HepG2 (cell line): ENCODE measurements around the gene RUVBL2. TPM values are rescaled to one million over a fixed set of nuclear protein-coding genes. Genes with fewer than 3 reads are reported as not detected.

Experiments
- BRF2 ChIP-seq: sonication (generic); formaldehyde crosslinking; IDR thresholded peaks from 2 replicates; pipeline ENCODE4 v1.8.1; 2022; ENCODE audit warnings: mild to moderate bottlenecking, missing genetic modification reagents
- ELF4 ChIP-seq: sonication (generic); formaldehyde crosslinking; IDR thresholded peaks from 2 replicates; pipeline ENCODE4 v1.5.0; 2020; ENCODE audit warnings: missing genetic modification reagents, mild to moderate bottlenecking, moderate library complexity, borderline replicate concordance
- FOXO1 ChIP-seq: sonication (generic); formaldehyde crosslinking; IDR thresholded peaks from 2 replicates; pipeline ENCODE4 v1.4.0; 2020; ENCODE audit warnings: missing genetic modification reagents
- GPN1 ChIP-seq: sonication (generic); formaldehyde crosslinking; IDR thresholded peaks from 2 replicates; pipeline ENCODE4 v1.5.1; 2020; ENCODE audit warnings: missing genetic modification reagents, borderline replicate concordance
- PHF21A ChIP-seq: sonication (generic); formaldehyde crosslinking; IDR thresholded peaks from 2 replicates; pipeline ENCODE4 v1.5.0; 2020; ENCODE audit warnings: mild to moderate bottlenecking, missing genetic modification reagents
- SOX13 ChIP-seq, 3 experiments: fragments of 450-650 bp in 1 of 3; sonication (generic) in 1 of 3; formaldehyde crosslinking in 1 of 3; IDR thresholded peaks in 2 of 3; conservative IDR thresholded peaks in 1 of 3; 2 replicates each; pipeline versions ENCODE4 v1.5.0 to v1.6.1; 2016 to 2020; ENCODE audit warnings: antibody characterized with exemption in 1 of 3, mild to moderate bottlenecking in 1 of 3, missing compliant biosample characterization in 1 of 3, missing genetic modification reagents in 1 of 3, moderate library complexity in 1 of 3
- ZNF619 ChIP-seq: sonication (generic); formaldehyde crosslinking; IDR thresholded peaks from 2 replicates; pipeline ENCODE4 v1.4.0; 2020; ENCODE audit warnings: mild to moderate bottlenecking, missing genetic modification reagents
- ZNF672 ChIP-seq: sonication (generic); formaldehyde crosslinking; IDR thresholded peaks from 2 replicates; pipeline ENCODE4 v1.8.1; 2022; ENCODE audit warnings: missing genetic modification reagents
- ZNF691 ChIP-seq: sonication (generic); formaldehyde crosslinking; IDR thresholded peaks from 2 replicates; pipeline ENCODE4 v1.4.0; 2020; ENCODE audit warnings: missing genetic modification reagents, low read depth, mild to moderate bottlenecking, borderline replicate concordance
- ZNF790 ChIP-seq: sonication (generic); formaldehyde crosslinking; IDR thresholded peaks from 2 replicates; pipeline ENCODE4 v1.8.0; 2022; ENCODE audit warnings: missing genetic modification reagents, mild to moderate bottlenecking, borderline replicate concordance
- polyA plus RNA-seq, 8 experiments: library from polyadenylated mRNA; depleted of rRNA in 3 of 8; stranded (reverse) in 7 of 8; unstranded in 1 of 8; fragments of >200 nt; fragmentation: Illumina TruSeq in 4 of 8; extraction: Trizol in 4 of 8; gene quantifications; 2 replicates each; pipeline versions ENCODE4 v1.2.1 to v1.2.3, GENCODE V29; 2011 to 2016; ENCODE audit warnings: low read depth in 4 of 8, missing spikeins in 1 of 8, mixed read lengths in 1 of 8; ENCODE audit not compliant: insufficient read depth in 1 of 8
- total RNA-seq, 5 experiments: library from RNA; depleted of rRNA; stranded (reverse); fragments of >200 nt; fragmentation: Illumina TruSeq; extraction: Trizol; gene quantifications; 2 replicates each; pipeline ENCODE4 v1.2.3, GENCODE V29; 2016; ENCODE audit warnings: low read depth in 1 of 5
- TF ChIP-seq, protein P1 (sequence below): sonication (generic); formaldehyde crosslinking; IDR thresholded peaks from one replicate; pipeline ENCODE4 v1.5.1; 2020; ENCODE audit warnings: mild to moderate bottlenecking, missing genetic modification reagents; ENCODE audit errors: not compliant biosample characterization
- TF ChIP-seq, protein P2 (sequence below): conservative IDR thresholded peaks from 2 replicates; pipeline ENCODE4 v1.6.1; 2018; ENCODE audit warnings: missing genetic modification reagents
- TF ChIP-seq, protein P3 (sequence below): sonication (generic); formaldehyde crosslinking; IDR thresholded peaks from 2 replicates; pipeline ENCODE4 v1.5.1; 2020; ENCODE audit warnings: missing genetic modification reagents, mild to moderate bottlenecking, borderline replicate concordance

Gene RUVBL2
- total and polyA plus RNA-seq, 2 of the 13 experiments (the other 11 are each of a cell fraction or from before 2014, with no cell fraction given) = 120 to 122 TPM

DNA sequence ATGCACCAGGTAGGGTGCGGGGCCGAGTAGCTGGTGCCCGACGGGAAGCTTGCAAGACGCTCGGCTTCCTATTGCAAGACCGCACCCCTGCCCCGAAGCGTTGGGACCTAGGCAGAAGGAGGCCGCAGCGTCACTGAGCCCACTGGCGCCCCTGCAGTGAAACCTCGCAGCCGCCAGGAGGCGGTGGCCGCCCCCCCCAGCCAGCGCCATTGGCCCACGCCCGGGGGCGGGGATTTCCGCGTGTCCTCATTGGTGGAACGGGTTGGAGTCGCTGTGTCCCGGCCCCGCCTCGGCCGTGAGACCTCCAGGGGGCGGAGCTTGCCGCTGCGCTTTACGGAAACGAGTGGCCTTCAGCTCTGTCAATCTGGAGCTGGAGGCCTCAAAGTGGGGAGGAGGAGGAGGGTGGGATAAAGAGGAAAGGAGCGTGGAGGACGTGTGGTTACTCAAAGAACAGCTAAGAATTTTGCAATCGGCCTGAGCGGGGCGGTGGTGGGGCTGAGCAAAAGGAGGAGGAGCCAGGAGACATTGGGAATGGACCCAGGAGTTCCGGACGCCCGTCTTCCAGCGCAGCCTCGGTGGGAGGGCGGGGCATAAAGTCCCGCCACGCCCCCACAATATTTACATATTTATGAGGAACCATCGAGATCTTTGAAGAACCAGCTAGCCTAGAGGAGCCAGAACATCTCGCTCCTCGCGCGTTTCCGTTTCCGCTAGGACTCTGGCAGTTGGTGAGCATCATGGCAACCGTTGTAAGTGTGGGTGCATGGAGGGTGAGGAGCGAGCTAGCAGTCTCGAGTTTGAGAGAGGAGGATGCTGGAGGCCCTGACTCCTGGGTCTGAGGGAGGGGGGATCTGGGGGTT is at the start of gene RUVBL2, which contains the start of gene GYS1 (continued):
- TF ChIP-seq, protein P1, sequence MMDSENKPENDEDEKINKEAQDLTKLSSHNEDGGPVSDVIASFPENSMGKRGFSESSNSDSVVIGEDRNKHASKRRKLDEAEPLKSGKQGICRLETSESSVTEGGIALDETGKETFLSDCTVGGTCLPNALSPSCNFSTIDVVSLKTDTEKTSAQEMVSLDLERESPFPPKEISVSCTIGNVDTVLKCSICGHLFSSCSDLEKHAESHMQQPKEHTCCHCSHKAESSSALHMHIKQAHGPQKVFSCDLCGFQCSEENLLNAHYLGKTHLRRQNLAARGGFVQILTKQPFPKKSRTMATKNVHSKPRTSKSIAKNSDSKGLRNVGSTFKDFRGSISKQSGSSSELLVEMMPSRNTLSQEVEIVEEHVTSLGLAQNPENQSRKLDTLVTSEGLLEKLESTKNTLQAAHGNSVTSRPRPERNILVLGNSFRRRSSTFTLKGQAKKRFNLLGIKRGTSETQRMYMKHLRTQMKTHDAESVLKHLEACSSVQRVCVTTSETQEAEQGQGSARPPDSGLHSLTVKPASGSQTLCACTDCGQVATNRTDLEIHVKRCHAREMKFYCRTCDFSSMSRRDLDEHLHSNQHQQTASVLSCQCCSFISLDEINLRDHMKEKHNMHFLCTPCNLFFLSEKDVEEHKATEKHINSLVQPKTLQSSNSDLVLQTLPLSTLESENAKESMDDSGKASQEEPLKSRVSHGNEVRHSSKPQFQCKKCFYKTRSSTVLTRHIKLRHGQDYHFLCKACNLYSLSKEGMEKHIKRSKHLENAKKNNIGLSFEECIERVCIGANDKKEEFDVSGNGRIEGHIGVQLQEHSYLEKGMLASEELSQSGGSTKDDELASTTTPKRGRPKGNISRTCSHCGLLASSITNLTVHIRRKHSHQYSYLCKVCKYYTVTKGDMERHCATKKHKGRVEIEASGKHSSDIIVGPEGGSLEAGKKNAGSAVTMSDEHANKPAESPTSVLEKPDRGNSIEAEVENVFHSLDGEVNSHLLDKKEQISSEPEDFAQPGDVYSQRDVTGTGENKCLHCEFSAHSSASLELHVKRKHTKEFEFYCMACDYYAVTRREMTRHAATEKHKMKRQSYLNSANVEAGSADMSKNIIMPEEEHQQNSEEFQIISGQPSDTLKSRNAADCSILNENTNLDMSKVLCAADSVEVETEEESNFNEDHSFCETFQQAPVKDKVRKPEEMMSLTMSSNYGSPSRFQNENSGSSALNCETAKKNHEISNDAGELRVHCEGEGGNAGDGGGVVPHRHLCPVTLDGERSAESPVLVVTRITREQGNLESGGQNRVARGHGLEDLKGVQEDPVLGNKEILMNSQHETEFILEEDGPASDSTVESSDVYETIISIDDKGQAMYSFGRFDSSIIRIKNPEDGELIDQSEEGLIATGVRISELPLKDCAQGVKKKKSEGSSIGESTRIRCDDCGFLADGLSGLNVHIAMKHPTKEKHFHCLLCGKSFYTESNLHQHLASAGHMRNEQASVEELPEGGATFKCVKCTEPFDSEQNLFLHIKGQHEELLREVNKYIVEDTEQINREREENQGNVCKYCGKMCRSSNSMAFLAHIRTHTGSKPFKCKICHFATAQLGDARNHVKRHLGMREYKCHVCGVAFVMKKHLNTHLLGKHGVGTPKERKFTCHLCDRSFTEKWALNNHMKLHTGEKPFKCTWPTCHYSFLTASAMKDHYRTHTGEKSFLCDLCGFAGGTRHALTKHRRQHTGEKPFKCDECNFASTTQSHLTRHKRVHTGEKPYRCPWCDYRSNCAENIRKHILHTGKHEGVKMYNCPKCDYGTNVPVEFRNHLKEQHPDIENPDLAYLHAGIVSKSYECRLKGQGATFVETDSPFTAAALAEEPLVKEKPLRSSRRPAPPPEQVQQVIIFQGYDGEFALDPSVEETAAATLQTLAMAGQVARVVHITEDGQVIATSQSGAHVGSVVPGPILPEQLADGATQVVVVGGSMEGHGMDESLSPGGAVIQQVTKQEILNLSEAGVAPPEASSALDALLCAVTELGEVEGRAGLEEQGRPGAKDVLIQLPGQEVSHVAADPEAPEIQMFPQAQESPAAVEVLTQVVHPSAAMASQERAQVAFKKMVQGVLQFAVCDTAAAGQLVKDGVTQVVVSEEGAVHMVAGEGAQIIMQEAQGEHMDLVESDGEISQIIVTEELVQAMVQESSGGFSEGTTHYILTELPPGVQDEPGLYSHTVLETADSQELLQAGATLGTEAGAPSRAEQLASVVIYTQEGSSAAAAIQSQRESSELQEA (CRISPR knock-in tag) = peak; percentile 46
- TF ChIP-seq ZNF619 (CRISPR knock-in tag) (peak; percentile 65; the same call in 1 of the 2 replicates), BRF2 (0 out of 2 replicates have a peak, but pooled peaks have one; percentile 10), SOX13 (IDR thresholded peaks at IDR 0.05) (no peak), SOX13 (CRISPR knock-in tag; conservative IDR thresholded peaks at IDR 0.05 in 1 of 2, IDR thresholded peaks at IDR 0.05 in 1 of 2) (no peak), ZNF691 (no peak), FOXO1 (CRISPR knock-in tag) (0 out of 2 replicates have a peak, but pooled peaks have one; percentile 50), ZNF672 (no peak), ZNF790 (CRISPR knock-in tag) (no peak), PHF21A (peak; percentile 74; the same call in 1 of the 2 replicates), GPN1 (CRISPR knock-in tag) (no peak), ELF4 (CRISPR knock-in tag) (no peak; the same call in 1 of the 2 replicates)
- TF ChIP-seq, protein P2, sequence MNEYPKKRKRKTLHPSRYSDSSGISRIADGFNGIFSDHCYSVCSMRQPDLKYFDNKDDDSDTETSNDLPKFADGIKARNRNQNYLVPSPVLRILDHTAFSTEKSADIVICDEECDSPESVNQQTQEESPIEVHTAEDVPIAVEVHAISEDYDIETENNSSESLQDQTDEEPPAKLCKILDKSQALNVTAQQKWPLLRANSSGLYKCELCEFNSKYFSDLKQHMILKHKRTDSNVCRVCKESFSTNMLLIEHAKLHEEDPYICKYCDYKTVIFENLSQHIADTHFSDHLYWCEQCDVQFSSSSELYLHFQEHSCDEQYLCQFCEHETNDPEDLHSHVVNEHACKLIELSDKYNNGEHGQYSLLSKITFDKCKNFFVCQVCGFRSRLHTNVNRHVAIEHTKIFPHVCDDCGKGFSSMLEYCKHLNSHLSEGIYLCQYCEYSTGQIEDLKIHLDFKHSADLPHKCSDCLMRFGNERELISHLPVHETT = no peak; the same call in 1 of the 2 replicates
- TF ChIP-seq, protein P3, sequence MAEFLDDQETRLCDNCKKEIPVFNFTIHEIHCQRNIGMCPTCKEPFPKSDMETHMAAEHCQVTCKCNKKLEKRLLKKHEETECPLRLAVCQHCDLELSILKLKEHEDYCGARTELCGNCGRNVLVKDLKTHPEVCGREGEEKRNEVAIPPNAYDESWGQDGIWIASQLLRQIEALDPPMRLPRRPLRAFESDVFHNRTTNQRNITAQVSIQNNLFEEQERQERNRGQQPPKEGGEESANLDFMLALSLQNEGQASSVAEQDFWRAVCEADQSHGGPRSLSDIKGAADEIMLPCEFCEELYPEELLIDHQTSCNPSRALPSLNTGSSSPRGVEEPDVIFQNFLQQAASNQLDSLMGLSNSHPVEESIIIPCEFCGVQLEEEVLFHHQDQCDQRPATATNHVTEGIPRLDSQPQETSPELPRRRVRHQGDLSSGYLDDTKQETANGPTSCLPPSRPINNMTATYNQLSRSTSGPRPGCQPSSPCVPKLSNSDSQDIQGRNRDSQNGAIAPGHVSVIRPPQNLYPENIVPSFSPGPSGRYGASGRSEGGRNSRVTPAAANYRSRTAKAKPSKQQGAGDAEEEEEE (CRISPR knock-in tag) = no peak
